Activated CD8-positive, alpha-beta memory T cell treated with anti-CD3 and anti-CD28 coated beads, Interleukin-2, amount 50 U/mL, for 1 hour (primary cell): ENCODE results near the gene FGF12.

Source experiments
- DNase-seq: peaks from one replicate; pipeline ENCODE4 v3.0.0-alpha.2; 2020; ENCODE audit errors: extremely low read depth

Gene FGF12

GRCh38 chr3:192122832-192123594 lies 604.3 kb downstream of the FGF12 start:
- DNase-seq: no peak

GRCh38 chr3:192121923-192122322 lies 605.4 kb downstream of the FGF12 start:
- DNase-seq: no peak

GRCh38 chr3:192108820-192109219 lies 618.5 kb downstream of the FGF12 start:
- DNase-seq: no peak

DNA sequence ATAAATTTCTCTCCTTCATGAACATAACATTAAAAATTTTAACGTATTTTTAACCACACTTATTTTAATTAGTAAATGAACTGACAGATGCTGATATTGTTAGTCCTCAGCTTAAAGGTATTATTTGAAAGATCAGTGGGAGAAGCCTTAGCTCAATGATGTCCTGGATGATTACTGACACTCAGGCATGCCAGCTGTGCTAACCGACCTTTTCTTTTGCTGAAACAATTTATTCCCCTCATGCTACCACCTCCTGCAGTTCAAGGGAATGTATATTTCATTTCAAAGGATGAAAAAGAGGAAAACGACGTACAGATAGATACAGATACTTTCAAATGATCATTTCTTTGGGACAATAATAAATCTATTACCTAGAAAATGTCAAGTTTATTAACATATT lies 620.8 kb downstream of the FGF12 start:
- no peak for DNase-seq

GRCh38 chr3:192092388-192093005 lies 634.8 kb downstream of the FGF12 start:
- no peak for DNase-seq

DNA sequence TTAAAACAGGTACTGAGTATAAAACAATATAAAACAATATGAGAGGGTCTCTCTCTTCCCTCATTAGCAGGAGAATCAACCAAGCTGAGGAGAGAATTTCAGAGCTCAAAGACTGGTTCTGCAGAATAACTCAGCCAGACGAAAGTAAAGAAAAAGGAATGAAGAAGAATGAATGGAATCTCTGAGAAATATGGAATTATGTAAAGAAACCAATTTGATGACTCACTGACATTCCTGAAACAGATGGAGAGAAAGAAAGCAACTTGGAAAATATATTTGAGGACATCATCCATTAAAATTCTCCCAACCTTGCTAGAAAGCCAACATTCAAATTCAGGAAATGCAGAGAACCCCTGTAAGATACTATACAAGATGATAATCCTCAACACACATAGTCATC lies 635.5 kb downstream of the FGF12 start:
- DNase-seq: no peak

- no peak for DNase-seq
Observed at GRCh38 chr3:192090586-192090985, 636.8 kb downstream of the FGF12 start.
